B cell (primary cell): ENCODE measurements around the gene S1PR3. TPM values are rescaled to one million over a fixed set of nuclear protein-coding genes. Genes with fewer than 3 reads are reported as not detected.

Experiments
- ATAC-seq: fragments of 200-7000 bp; cut with Tn5 transposase; one replicate; pipeline ENCODE4 v1.10.0; 2021; ENCODE audit warnings: low read depth, mild to moderate bottlenecking, moderate number of reproducible peaks, moderate library complexity
- CTCF ChIA-PET: fragments of 350-600 bp; sonication (Branson Sonifier 250); formaldehyde crosslinking; loops from one replicate; lab custom pipeline; 2021; ENCODE audit warnings: antibody characterized with exemption, inconsistent platforms; lab: Charles Lee
- POLR2A ChIA-PET: fragments of 350-600 bp; sonication (Branson Sonifier 250); formaldehyde crosslinking; loops from one replicate; lab custom pipeline; 2021; ENCODE audit warnings: antibody characterized with exemption; lab: Charles Lee
- DNase-seq: peaks from one replicate; pipeline ENCODE4 v3.0.0; 2013
- H2AFZ ChIP-seq: 2 replicates; pipeline ENCODE4 v1.6.1; 2012; ENCODE audit warnings: mild to moderate bottlenecking, low read depth, low read length; ENCODE audit not compliant: insufficient read depth, poor library complexity, severe bottlenecking
- H3K27ac ChIP-seq, 2 donors: 1 replicate in 1 of 2; 2 replicates in 1 of 2; pipeline ENCODE4 v1.5.1; 2012 to 2013; ENCODE audit warnings: low read length in 2 of 2, mild to moderate bottlenecking in 2 of 2, moderate library complexity in 1 of 2
- H3K27me3 ChIP-seq, 4 experiments: fragments of 200-600 bp in 1 of 4; sonication (generic) in 1 of 4; replicated peaks in 1 of 4; 1 replicate in 2 of 4; 2 replicates in 2 of 4; pipeline versions ENCODE4 v1.6.1 to v1.7.0; 2013 to 2016; ENCODE audit warnings: low read length in 3 of 4, mild to moderate bottlenecking in 2 of 4, mixed read lengths in 1 of 4, moderate library complexity in 1 of 4; ENCODE audit not compliant: insufficient read depth in 4 of 4, control insufficient read depth in 3 of 4; ENCODE audit errors: control extremely low read depth in 1 of 4
- H3K36me3 ChIP-seq, 2 experiments: replicated peaks in 1 of 2; 1 replicate in 1 of 2; 2 replicates in 1 of 2; pipeline versions ENCODE4 v1.6.1 to v1.7.1; 2013; ENCODE audit warnings: low read length in 1 of 2; ENCODE audit not compliant: insufficient read depth in 2 of 2, control insufficient read depth in 1 of 2; ENCODE audit errors: control extremely low read depth in 1 of 2, extremely low read depth in 1 of 2
- H3K4me1 ChIP-seq, 2 donors: fragments of 200-600 bp in 1 of 2; sonication (generic) in 1 of 2; 1 replicate in 1 of 2; 2 replicates in 1 of 2; pipeline versions ENCODE4 v1.5.1 to v1.6.1; 2013 to 2017; ENCODE audit warnings: low read length in 2 of 2; ENCODE audit not compliant: control insufficient read depth in 2 of 2, insufficient read depth in 2 of 2
- H3K4me2 ChIP-seq: replicated peaks from 2 replicates; pipeline ENCODE3; 2012; ENCODE audit warnings: mild to moderate bottlenecking, low read depth, low read length; ENCODE audit not compliant: poor library complexity, severe bottlenecking
- H3K4me3 ChIP-seq, 5 experiments: fragments of 200-600 bp in 1 of 5; sonication (generic) in 1 of 5; 1 replicate in 3 of 5; 2 replicates in 2 of 5; pipeline versions ENCODE4 v1.5.1 to v1.7.0; 2011 to 2016; ENCODE audit warnings: low read length in 4 of 5, mild to moderate bottlenecking in 4 of 5, low read depth in 2 of 5, control low read depth in 1 of 5, moderate library complexity in 1 of 5; ENCODE audit not compliant: insufficient read depth in 1 of 5; ENCODE audit errors: control extremely low read depth in 1 of 5, extremely low read depth in 1 of 5
- H3K79me2 ChIP-seq: fragments of 200-600 bp; sonication (generic); one replicate; pipeline ENCODE4 v1.6.0; 2016; ENCODE audit warnings: low read length; ENCODE audit not compliant: control insufficient read depth, insufficient read depth
- H3K9ac ChIP-seq: fragments of 200-600 bp; sonication (generic); 2 replicates; pipeline ENCODE4 v1.6.1; 2017; ENCODE audit warnings: mild to moderate bottlenecking, low read length, moderate library complexity
- H3K9me3 ChIP-seq, 3 donors: one replicate each; pipeline versions ENCODE4 v1.6.1 to v1.7.1; 2013; ENCODE audit warnings: low read length in 2 of 3; ENCODE audit not compliant: control insufficient read depth in 2 of 3, insufficient read depth in 1 of 3; ENCODE audit errors: control extremely low read depth in 1 of 3
- H4K20me1 ChIP-seq: 2 replicates; pipeline ENCODE4 v1.6.0; 2012; ENCODE audit warnings: mild to moderate bottlenecking, low read length; ENCODE audit not compliant: insufficient read depth, control insufficient read depth, poor library complexity, severe bottlenecking
- H3K27ac Mint-ChIP-seq: one replicate; pipeline ENCODE4 v1.8.0; 2021; ENCODE audit warnings: mixed read lengths
- H3K27me3 Mint-ChIP-seq: one replicate; pipeline ENCODE4 v1.8.0; 2021; ENCODE audit warnings: mixed read lengths
- H3K4me1 Mint-ChIP-seq: one replicate; pipeline ENCODE4 v1.8.0; 2021; ENCODE audit warnings: mixed read lengths
- H3K4me3 Mint-ChIP-seq: one replicate; pipeline ENCODE4 v1.8.0; 2021; ENCODE audit warnings: mixed read lengths
- H3K9me3 Mint-ChIP-seq: one replicate; pipeline ENCODE4 v1.8.0; 2022; ENCODE audit warnings: mixed read lengths; ENCODE audit not compliant: insufficient read depth
- EZH2 ChIP-seq: IDR thresholded peaks from 2 replicates; pipeline ENCODE4 v1.6.1; 2012; ENCODE audit warnings: borderline replicate concordance, low read depth, mild to moderate bottlenecking, moderate library complexity, low read length; ENCODE audit not compliant: insufficient read depth, poor library complexity, severe bottlenecking
- WGBS: methylation state at CpG from one replicate; pipeline ENCODE4 v1.1.5; 2013; ENCODE audit warnings: missing lambda C conversion rate; ENCODE audit not compliant: insufficient coverage; 5-methylcytosine and 5-hydroxymethylcytosine counted together
- intact Hi-C: fragments of 100-400 bp; cut with micrococcal nuclease; formaldehyde crosslinking; loops from one replicate; pipeline ENCODE4 v1.10.0; 2022
- polyA plus RNA-seq: library from polyadenylated mRNA; depleted of rRNA; stranded (reverse); fragments of >200 nt; gene quantifications from 2 replicates; pipeline ENCODE4 v1.2.3, GENCODE V29; 2012
- total RNA-seq, 2 donors: library from RNA; stranded (reverse); fragments of 120-200 nt in 1 of 2; gene quantifications; 1 replicate in 1 of 2; 2 replicates in 1 of 2; pipeline versions ENCODE4 v1.2.3 to v1.2.4, GENCODE V29; 2013 to 2022
- TF ChIP-seq, protein P1 (sequence below): fragments of 200-600 bp; IDR thresholded peaks from one replicate; pipeline ENCODE4 v1.8.0; 2022; ENCODE audit warnings: antibody characterized with exemption, mild to moderate bottlenecking

Gene S1PR3
- total and polyA plus RNA-seq, 2 donors (not counting 1 experiment from before 2014, with no cell fraction given) = 0.25 TPM; not detected in 1

DNA sequence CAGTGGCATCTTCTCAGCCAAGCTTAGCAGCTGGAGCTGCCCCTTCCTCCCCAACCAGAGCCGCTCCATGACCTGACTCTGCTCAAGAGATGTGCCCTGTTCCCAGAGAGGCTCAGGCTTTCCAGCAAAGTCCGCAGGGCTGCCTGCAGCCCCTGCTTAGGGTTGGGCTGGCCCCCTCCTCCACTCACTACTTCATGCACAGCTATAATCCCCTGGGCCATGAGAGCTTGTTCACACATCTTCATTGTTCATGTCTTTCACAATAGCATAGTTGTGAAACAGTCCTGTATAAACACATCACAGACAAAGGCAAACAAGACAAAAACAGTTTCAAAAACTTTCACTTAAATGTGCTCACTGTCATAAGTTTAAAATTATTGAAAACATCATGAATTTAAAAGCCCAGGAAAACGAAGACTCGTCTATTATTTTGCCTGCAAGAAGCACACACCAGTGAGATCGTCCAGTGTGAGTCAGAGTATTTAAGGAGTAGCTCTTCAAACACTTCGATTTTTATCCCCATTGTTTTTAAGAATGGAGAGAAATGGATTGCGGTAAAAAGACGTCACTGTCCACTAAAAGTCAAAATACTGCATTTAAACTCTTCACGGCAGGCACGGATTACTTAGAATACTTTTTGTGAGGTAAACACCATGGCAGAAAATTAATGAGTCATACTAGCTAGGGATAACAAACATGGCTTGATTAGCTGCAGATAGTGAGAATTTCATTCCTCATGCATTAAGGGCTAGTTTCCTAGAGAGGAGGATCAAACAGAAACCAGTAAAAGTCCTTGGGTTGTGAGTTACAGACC lies 40.7 kb upstream of the S1PR3 start:
- peaks cover 37% of the 10 kb centered on the region for H3K27me3 Mint-ChIP-seq
- no peak for TF ChIP-seq EZH2
- TF ChIP-seq, protein P1, sequence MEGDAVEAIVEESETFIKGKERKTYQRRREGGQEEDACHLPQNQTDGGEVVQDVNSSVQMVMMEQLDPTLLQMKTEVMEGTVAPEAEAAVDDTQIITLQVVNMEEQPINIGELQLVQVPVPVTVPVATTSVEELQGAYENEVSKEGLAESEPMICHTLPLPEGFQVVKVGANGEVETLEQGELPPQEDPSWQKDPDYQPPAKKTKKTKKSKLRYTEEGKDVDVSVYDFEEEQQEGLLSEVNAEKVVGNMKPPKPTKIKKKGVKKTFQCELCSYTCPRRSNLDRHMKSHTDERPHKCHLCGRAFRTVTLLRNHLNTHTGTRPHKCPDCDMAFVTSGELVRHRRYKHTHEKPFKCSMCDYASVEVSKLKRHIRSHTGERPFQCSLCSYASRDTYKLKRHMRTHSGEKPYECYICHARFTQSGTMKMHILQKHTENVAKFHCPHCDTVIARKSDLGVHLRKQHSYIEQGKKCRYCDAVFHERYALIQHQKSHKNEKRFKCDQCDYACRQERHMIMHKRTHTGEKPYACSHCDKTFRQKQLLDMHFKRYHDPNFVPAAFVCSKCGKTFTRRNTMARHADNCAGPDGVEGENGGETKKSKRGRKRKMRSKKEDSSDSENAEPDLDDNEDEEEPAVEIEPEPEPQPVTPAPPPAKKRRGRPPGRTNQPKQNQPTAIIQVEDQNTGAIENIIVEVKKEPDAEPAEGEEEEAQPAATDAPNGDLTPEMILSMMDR = no peak
- 75% methylated on average over 2 of the region's 10 CpGs for WGBS
- no peak overlapping the region for H3K4me2 ChIP-seq
- ChIA-PET POLR2A (no interaction called here), CTCF (no interaction called here)
- H3K9me3 Mint-ChIP-seq = no peaks in the 10 kb centered on the region
- intact Hi-C loops = no loop called here
- H3K4me1 ChIP-seq = no peaks in the 10 kb centered on the region
- ATAC-seq = no peak
- H3K4me3 Mint-ChIP-seq = no peak overlapping the region
- DNase-seq = no peak
- H3K4me1 Mint-ChIP-seq = no peaks in the 10 kb centered on the region
- no peaks in the 10 kb centered on the region for H3K36me3 ChIP-seq
- no peak overlapping the region for H2AFZ ChIP-seq
- peaks cover 0 to 3% (median 0%) of the 10 kb centered on the region in 3 donors for H3K9me3 ChIP-seq
- no peak overlapping the region for H3K4me3 ChIP-seq
- no peak overlapping the region for H3K27ac Mint-ChIP-seq
- no peaks in the 10 kb centered on the region for H4K20me1 ChIP-seq
- H3K27me3 ChIP-seq = peaks cover 0 to 18% (median 2%) of the 10 kb centered on the region in 4 experiments
- no peak overlapping the region for H3K27ac ChIP-seq
- no peak overlapping the region for H3K9ac ChIP-seq
- no peaks in the 10 kb centered on the region for H3K79me2 ChIP-seq

DNA sequence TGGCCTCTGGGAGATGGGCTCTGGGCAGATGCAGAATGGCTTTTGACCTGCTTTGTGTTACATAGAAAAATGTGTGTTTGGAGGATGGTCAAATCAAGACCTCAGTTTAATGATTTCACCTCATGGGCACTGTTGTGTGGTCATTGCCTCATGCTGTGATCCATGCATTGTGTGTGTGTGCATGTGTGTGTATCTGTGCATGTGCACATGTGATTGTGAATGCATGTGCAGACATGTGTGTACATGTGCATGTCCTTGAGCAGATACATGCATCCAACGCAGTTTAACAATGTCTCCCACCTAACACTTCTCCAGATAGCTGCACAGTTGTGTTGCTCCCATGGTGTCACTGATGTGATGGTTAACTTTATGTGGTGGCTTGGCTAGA lies 40.1 kb upstream of the S1PR3 start:
- H3K4me1 Mint-ChIP-seq = no peaks in the 10 kb centered on the region
- Histone ChIP-seq H3K9ac (no peak overlapping the region), H3K27me3 (peaks cover 0 to 23% (median 2%) of the 10 kb centered on the region in 4 experiments), H3K9me3 (peaks cover 0 to 3% (median 0%) of the 10 kb centered on the region in 3 donors), H3K4me3 (no peak overlapping the region), H4K20me1 (no peaks in the 10 kb centered on the region), H3K4me2 (no peak overlapping the region), H3K4me1 (no peaks in the 10 kb centered on the region), H3K79me2 (no peaks in the 10 kb centered on the region), H2AFZ (no peak overlapping the region), H3K36me3 (no peaks in the 10 kb centered on the region), H3K27ac (no peak overlapping the region)
- no peaks in the 10 kb centered on the region for H3K9me3 Mint-ChIP-seq
- no CpG with 5 or more reads among the region's 1 CpG for WGBS
- H3K4me3 Mint-ChIP-seq = no peak overlapping the region
- no peak for TF ChIP-seq EZH2
- TF ChIP-seq, protein P1 = no peak
- intact Hi-C loops = no loop called here
- CTCF ChIA-PET = no interaction called here
- DNase-seq = no peak
- POLR2A ChIA-PET = no interaction called here
- peaks cover 41% of the 10 kb centered on the region for H3K27me3 Mint-ChIP-seq
- H3K27ac Mint-ChIP-seq = no peak overlapping the region
- ATAC-seq = no peak
